IPS-15b (cell line): ENCODE data around the gene ZSCAN25.
"Not testable (repeated sequence)": the region's sequence is repeated elsewhere in the genome, so short reads cannot be mapped to it uniquely, and the experiment has no call there.

Experiments used
- H3K27me3 ChIP-seq: one replicate; pipeline ENCODE4 v1.6.1; 2013; ENCODE audit warnings: low read length; ENCODE audit not compliant: control insufficient read depth, insufficient read depth
- H3K36me3 ChIP-seq: one replicate; pipeline ENCODE4 v1.6.1; 2013; ENCODE audit warnings: low read length; ENCODE audit not compliant: control insufficient read depth, insufficient read depth
- H3K4me1 ChIP-seq: one replicate; pipeline ENCODE4 v1.6.1; 2013; ENCODE audit warnings: mild to moderate bottlenecking, low read length; ENCODE audit not compliant: control insufficient read depth, insufficient read depth
- H3K4me3 ChIP-seq: one replicate; pipeline ENCODE4 v1.5.1; 2013; ENCODE audit warnings: low read depth, low read length
- H3K9ac ChIP-seq: one replicate; pipeline ENCODE4 v1.6.1; 2013; ENCODE audit warnings: low read depth, mild to moderate bottlenecking, low read length
- H3K9me3 ChIP-seq: one replicate; pipeline ENCODE4 v1.6.1; 2013; ENCODE audit warnings: mild to moderate bottlenecking, low read length; ENCODE audit not compliant: control insufficient read depth, insufficient read depth

The ZSCAN25 gene

GRCh38 chr7:99616359-99617191 is at the start of gene ZSCAN25:
Gene ZSCAN25 (plus strand): TSS chr7:99616946. CDS start chr7:99619607, 2,661 bp downstream.
- Histone ChIP-seq H3K9ac (peak within 1 kb of the TSS; percentile 89), H3K4me1 (no peaks in the 10 kb centered on the region), H3K36me3 (peaks cover 25% of the 10 kb centered on the region), H3K9me3 (no peaks in the 10 kb centered on the region), H3K4me3 (peak within 1 kb of the TSS; percentile 88), H3K27me3 (no peaks in the 10 kb centered on the region)

- H3K4me3 ChIP-seq, H3K9ac ChIP-seq, H3K9me3 ChIP-seq, H3K27me3 ChIP-seq, H3K4me1 ChIP-seq: not testable (repeated sequence)
- H3K36me3 ChIP-seq, result peaks cover 14% of the 10 kb centered on the region
Observed at GRCh38 chr7:99568770-99569169, 48.0 kb upstream of the ZSCAN25 start.

GRCh38 chr7:99571768-99572167 is 45.0 kb upstream of the ZSCAN25 start:
- Histone ChIP-seq H3K27me3 (no peaks in the 10 kb centered on the region), H3K9me3 (no peaks in the 10 kb centered on the region), H3K4me3 (no peak overlapping the region), H3K9ac (no peak overlapping the region), H3K4me1 (peaks cover 7% of the 10 kb centered on the region), H3K36me3 (peaks cover 7% of the 10 kb centered on the region)

GRCh38 chr7:99573257-99573656 is 43.5 kb upstream of the ZSCAN25 start:
- Histone ChIP-seq H3K36me3 (peaks cover 7% of the 10 kb centered on the region), H3K27me3 (no peaks in the 10 kb centered on the region), H3K9me3 (no peaks in the 10 kb centered on the region), H3K4me1 (peaks cover 7% of the 10 kb centered on the region), H3K4me3 (no peak overlapping the region), H3K9ac (no peak overlapping the region)

- peaks cover 4% of the 10 kb centered on the region for H3K36me3 ChIP-seq
- no peaks in the 10 kb centered on the region for H3K9me3 ChIP-seq
- H3K4me3 ChIP-seq, result no peak overlapping the region
- peaks cover 7% of the 10 kb centered on the region for H3K4me1 ChIP-seq
- H3K27me3 ChIP-seq, result no peaks in the 10 kb centered on the region
- H3K9ac ChIP-seq, result no peak overlapping the region
Observed at GRCh38 chr7:99576251-99576650, 40.5 kb upstream of the ZSCAN25 start.

GRCh38 chr7:99579281-99579955 is 37.3 kb upstream of the ZSCAN25 start:
- Histone ChIP-seq H3K4me3 (peak overlapping the region; percentile 71), H3K4me1 (peaks cover 7% of the 10 kb centered on the region), H3K9ac (no peak overlapping the region), H3K9me3 (no peaks in the 10 kb centered on the region), H3K27me3 (no peaks in the 10 kb centered on the region), H3K36me3 (no peaks in the 10 kb centered on the region)

- peak overlapping the region; percentile 71 for H3K4me3 ChIP-seq
Observed at GRCh38 chr7:99579956-99580777, 36.6 kb upstream of the ZSCAN25 start.

GRCh38 chr7:99580778-99581332 is 35.9 kb upstream of the ZSCAN25 start:
- Histone ChIP-seq H3K4me3 (peak overlapping the region; percentile 71), H3K9ac (peak overlapping the region; percentile 76)
- not testable (repeated sequence) for H3K4me1 ChIP-seq, H3K36me3 ChIP-seq, H3K27me3 ChIP-seq, H3K9me3 ChIP-seq

More at GRCh38 chr7:99579956-99580777, 36.6 kb upstream of the ZSCAN25 start:
- Histone ChIP-seq H3K27me3 (no peaks in the 10 kb centered on the region), H3K9ac (peak overlapping the region; percentile 76), H3K36me3 (no peaks in the 10 kb centered on the region), H3K4me1 (peaks cover 7% of the 10 kb centered on the region), H3K9me3 (no peaks in the 10 kb centered on the region)

GRCh38 chr7:99588868-99589267 is 27.9 kb upstream of the ZSCAN25 start:
- Histone ChIP-seq H3K4me1 (no peaks in the 10 kb centered on the region), H3K27me3 (no peaks in the 10 kb centered on the region), H3K36me3 (no peaks in the 10 kb centered on the region), H3K9ac (no peak overlapping the region), H3K4me3 (no peak overlapping the region), H3K9me3 (no peaks in the 10 kb centered on the region)

- H3K9me3 ChIP-seq, result no peaks in the 10 kb centered on the region
- no peaks in the 10 kb centered on the region for H3K27me3 ChIP-seq
- no peaks in the 10 kb centered on the region for H3K4me1 ChIP-seq
- no peak overlapping the region for H3K4me3 ChIP-seq
- no peaks in the 10 kb centered on the region for H3K36me3 ChIP-seq
- no peak overlapping the region for H3K9ac ChIP-seq
Observed at GRCh38 chr7:99594948-99595745, 21.6 kb upstream of the ZSCAN25 start.
